HG03520 (cell line): ENCODE measurements around the gene PICALM.

Experiments used
- ATAC-seq: cut with Tn5 transposase; IDR thresholded peaks from one replicate; pipeline ENCODE4 v1.9.1; 2021; ENCODE audit warnings: mild to moderate bottlenecking, moderate library complexity; ENCODE audit not compliant: unreplicated experiment

Gene PICALM

DNA sequence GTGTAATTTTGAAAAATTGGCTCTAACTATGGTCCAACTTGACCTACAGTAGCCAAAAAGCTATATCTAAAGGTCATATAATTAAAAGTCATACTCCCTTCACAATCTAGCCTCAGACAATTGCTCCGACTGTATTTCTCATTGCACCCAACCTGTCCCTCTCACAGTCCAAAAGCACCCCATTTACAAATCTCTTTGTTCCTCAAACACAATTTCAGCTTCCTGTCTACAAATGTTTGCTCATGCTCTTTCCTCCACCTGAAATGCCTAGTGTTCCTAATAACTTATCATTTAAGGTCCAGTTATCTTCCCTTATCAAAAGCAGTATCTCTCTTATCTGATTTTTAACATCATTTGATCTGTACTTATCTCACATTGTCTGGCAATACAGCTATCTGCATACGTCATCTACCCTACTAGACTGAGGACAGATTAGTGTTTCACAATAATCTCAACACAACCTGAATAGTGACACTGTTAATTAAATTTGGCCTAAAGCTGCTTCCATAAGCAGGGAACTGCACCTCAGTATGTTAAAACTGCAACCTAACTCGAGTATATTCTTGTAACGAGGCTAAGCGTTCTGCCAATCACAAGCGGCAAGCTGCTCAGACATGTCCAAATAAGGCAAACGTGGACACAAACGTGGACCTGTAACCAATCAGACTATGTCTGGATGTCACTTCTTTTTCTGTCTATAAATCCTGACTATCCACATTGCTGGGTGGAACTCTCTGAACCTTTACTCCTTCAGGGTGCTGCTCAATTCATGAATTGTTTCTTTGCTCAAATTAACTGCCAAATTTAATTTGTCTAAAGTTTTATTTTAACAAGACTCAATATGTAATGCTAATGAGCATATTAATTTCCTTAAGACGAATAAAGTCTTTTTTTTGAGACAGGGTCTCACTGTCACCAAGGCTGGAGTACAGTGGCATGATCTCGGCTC is 15.9 kb downstream of the PICALM start:
- no peak for ATAC-seq

DNA sequence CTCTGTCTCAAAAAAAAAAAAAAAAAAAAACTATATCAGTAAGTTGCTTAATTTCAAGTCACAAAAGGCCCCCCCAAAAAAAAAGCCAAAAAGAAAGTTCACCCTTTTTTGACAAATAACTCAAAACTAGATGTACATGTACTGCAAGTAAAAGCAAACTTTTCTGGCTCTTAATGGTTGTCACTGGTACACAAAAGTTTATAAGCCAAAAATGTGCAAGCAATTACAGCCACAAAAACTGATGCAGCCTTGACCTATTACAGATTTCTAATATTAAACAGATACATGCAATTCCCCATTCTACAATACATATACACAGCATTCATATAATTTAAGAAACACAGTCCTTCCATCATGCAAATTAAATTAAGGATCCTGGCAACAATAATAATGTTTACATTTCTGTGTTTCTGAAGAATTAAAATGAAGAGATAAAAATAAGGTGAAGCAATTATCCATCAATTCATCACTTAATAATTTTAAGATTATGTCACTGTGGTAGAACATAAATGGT is 18.6 kb downstream of the PICALM start:
- no peak for ATAC-seq

DNA sequence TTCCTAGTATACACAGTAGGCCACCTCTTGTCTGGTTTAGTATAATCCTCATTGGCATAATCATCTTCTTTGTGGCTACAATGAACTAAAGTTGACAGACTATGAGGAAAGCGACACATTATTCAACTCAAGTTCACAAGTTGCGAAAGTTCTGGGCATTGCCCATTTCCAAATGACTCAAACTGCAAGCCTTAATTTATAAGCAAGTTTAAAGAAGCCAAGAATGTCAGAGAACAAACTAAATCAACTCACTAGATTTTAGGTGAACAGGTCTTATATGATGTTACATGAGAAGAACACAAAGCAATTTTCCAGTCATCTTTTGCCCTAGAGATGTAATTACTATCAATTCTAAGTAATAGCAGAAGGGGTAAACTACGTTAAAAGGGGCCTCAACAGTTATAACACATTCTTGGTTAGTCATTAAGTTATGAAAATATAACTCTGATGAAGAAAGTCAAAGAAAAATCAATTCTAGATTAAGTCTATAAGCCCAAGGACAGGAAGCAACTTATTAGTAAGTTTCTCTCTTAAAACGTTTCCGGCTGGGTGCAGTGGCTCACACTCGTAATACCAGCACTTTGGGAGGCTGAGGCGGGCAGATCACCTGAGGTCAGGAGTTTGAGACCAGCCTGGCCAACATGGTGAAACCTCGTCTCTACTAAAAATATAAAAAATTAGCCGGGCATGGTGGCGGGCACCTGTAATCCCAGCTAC is 21.5 kb downstream of the PICALM start:
- peak; percentile 38 for ATAC-seq

DNA sequence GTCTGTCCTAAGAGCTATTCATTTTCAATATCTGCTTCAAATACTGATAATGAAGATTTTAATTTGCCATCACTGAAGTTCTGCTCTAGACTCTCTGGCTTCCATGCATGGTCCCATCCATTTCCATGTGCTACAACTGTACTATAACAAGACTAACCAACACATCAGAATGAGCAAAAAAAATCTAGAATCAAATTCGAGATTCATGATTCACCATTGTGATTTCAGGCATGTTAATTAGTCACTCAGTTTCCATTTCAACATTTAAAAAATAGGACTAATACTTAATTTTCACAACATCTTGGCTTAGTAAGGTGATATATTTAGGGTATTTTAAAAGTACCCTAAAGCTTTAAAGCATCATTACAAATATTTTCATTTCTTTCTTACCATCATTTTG is 22.8 kb downstream of the PICALM start:
- no peak for ATAC-seq

DNA sequence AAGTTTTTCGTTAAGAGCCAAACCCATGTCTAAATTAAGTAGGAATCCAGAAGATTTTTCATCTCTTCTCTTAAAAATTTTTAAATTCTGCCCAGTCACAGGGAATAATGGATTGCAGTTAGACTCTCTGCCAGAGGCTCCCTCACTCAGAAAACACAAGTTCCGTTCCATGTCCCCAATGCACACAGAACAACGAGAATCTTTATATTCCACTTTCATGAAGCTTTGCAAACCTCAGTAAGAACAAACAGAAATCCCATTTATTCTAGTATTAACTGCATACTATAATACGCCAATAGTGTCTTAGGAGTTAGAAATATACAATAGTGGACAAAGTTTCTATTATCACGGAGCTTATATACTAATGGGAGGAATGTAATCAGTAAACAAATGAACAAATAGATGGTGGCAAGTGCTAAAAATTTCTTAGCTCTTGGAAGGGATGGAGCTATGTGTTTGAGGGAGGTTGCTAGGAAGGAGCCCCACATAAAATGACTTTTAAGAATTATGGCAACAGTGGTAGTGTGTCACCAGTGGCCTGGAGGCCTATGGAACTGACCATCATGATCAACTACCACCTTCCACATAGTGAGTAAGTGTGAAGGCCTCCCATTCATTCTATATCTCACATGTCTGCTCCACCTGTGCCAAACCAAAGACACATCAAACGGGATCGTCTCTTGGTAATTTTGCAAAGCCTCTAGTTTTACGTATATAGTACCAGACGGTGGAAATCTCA is 24.9 kb downstream of the PICALM start:
- no peak for ATAC-seq

DNA sequence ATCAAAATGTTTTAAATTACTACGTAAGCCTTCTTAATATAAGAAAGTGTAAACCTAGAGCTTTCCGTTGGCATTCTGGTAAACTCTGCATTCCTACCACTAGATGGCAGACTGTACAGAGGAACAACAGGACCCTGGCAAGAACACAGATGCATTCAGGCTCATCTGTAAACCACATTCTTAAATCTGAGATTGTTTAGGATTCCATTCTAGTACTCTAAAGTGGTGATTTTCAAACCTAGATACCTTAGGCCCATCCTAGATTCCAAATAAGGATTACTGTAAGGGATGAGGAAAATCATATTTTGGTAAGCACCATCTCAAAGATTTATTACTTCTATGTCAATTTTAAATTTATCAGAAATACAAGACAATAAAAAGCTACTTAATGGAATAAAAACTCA is 26.9 kb downstream of the PICALM start:
- ATAC-seq = peak; percentile 54

DNA sequence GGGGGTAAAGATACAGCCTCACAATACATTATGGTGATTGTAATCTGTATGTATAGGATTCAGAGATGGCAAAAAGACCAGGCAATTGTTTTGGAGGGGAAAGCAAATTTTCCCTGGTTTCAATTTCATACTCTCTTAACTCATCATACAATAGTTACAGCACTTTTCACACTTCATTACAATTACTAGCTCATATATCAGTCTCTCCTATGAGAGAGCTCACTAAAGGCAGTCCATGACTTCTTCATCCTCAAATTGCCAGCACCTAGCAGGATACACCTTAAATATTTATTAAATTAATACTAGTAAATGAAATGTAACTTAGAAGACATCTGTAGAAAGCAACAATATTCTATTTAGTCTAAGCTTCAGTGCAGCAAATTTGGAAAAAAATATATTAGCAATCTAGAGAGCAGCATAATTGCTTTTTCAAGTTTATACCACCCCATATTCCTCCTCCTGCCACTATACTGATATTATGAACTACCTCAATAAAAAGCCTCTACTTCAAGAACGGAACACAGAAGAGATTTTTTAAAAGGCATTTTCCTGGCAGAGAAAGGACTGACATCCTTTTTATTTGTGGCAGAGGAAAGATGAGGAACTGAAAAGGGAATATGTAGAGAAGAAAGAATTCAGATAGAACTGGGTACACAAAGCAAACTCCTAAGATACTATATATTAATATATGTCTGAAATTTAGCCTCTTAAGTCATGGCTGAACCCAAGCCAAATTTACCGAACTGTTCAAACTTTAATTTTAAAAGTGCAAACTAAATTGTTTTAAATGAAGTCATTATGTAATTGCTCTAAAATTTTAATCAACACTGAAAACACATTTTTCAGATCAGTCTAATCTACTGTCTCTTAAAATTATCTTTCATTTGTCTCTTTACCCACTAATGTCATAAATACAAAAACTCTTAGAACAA is 27.7 kb downstream of the PICALM start:
- no peak for ATAC-seq

DNA sequence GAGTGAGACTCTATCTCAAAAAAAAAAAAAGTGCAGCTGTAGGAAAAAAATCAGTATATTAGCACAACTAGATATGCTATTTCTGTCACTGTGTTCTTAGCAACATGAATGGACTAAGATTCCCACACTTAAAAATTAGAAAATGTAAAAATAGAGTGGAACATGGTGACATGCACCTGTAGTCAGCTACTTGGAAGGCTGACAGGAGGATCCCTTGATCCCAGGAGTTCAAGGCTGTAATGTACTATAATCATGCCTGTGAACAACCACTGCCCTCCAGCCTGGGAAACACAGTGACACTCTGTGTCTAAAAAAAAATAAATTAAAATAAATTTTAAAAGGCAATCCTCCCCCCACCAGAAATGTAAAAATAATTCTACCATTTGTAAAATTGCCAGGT is 29.8 kb downstream of the PICALM start:
- ATAC-seq = no peak

DNA sequence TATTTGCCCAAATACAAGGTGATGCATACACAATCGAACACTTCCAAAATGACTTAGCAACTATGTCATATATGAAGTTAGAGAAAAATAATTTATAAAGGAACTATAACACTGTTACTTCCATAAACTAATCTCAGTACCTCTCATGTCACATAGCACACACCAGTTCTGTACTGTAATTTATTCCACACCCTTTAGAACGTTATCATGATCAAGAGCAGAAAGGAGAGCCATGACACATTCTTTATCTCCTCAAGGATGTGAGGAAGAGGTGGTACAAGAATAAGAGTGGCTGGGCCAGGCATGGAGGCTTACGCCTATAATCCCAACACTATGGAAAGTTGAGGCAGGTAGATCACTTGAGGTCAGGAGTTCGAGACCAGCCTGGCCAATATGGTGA is 31.1 kb downstream of the PICALM start:
- no peak for ATAC-seq

DNA sequence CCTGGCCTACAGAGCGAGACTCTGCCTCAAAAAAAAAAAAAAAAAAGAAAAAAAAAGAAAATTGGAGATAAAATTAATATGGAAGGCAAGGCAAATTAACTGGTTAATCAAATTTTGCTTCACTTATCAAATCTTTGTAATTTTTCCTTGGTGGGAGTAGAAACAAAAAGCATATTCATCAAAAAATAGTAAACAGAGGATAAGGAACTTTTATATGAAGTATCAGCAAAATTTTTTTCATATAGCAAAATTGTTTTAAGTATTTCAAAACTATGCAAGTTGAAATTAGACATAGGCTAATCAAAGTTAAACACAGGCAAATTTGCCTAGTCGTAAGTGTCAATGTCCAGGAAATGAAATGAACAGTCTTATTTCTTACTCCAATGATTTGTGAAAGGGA is 33.0 kb downstream of the PICALM start:
- ATAC-seq = no peak

DNA sequence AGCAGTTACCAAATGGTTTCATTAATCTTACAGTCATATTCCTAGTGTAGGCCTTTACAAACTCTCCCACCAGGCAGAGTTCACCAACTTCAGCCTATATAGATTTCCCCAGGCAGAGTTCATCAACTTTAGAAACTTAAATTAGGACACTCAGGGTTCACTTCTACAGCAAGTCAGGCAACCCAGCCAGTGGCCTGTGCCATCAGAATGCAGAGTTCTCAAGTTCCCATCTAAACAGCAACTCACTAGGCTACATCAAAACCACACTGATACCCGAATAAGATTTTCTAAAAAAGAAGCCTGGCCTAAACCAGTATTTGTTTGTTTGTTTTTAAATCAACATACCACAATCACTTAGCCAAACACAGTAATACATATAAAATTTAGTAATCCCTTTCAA is 33.7 kb downstream of the PICALM start:
- no peak for ATAC-seq

DNA sequence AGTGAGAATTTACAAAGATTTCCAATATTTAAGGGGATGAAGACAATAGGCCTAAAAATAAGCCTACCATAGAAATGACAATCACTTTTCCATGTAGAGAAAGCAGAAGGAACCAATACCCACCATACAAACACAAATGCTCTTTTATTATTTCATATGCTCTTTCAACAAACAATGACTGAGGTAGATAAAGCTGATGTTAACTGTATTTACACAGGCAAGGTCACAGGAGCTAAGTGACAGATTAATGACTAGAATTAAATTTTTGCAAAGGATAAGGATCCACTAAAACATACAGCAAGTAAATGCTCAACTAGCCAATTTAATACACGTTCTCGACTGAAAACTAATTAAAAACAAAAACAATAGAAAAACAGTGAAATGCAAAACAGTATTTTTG is 34.2 kb downstream of the PICALM start:
- ATAC-seq = no peak

DNA sequence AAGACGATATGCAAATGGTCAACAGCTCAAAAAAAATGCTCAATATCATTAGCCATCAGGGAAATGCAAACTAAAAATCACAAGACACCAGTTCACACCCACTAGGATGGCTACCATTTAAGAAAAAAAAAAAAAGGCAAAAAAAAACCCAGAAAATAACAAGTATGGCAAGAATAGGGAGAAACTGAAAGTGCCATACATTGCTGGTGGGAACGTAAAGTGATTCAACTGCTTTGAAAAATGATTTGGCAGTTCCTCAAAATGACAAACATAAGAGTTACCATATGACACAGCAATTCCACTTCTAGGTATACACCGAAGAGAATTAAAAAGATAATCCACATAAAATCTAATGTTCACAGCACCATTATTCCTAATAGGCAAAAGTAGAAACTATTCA is 47.5 kb downstream of the PICALM start:
- ATAC-seq = peak; percentile 60

DNA sequence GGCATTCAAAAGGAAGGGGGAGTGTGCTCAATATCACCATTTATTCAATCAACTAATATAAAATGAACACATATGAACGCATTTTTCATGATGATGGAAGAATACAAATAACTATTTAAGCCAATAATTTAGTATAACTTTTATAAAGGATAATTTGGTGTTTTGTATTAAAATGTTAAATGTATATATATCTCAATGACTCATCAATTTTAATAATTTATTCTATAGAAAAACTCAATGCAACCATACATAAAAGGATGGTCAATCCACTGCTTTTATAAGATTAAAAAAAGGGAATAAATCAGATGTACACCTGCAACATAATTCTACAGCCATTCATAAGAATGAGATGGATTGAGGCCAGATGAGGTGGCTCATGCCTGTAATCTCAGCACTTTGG is 50.6 kb downstream of the PICALM start:
- no peak for ATAC-seq

DNA sequence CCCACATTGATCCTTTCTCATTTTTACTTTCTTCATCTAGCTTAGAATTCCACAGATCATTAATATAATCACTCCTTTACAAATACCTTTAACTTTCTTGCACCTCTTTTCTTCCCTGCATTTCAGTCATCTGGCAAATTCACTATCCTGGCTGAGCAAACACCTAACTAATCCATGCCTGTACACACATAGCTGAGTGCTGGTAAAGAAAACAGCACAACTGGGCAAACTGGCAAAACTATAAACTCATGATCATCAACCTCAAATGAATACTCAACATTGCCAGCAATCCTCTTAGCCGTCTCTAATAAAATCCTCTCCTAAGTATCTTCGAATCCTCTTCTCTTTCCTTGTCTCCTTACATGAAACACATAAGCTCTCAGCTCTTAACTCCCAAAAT is 52.4 kb downstream of the PICALM start:
- ATAC-seq = no peak

DNA sequence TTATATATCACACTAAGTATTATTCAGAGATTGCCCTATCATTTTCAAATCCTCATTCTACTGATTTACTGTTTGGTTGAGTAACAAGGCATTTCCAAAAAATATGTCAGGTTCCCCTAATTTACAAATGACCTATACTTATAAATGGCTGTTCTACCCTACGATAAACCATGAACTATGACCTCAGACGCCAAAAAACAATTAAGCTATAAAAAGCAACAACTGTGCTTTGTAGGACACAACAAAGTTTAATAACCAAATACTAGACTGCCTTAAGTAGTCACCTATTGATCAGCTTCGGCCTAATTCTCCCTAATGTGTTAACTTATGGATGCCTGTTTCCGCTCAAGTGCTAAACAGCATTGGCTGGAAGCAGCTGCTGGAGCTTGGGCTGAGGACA is 53.2 kb downstream of the PICALM start:
- no peak for ATAC-seq

DNA sequence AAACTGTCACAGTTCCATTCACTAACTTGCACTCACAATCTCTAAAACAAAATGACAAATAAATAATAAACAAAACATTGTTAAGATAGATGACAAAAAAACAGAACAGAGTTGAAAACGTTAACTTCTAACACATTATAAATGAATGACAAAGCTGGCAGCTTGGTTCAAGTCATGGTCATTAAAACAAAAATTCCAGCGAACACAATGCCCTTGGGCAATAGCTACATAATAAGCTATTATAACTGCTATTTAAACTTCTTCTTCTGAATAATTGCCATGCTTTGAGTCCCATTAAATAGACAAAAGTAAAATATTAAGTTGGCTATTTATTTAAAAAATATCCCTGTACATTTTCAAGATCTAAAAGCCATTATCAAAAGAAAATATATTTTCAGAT is 54.7 kb downstream of the PICALM start:
- no peak for ATAC-seq

DNA sequence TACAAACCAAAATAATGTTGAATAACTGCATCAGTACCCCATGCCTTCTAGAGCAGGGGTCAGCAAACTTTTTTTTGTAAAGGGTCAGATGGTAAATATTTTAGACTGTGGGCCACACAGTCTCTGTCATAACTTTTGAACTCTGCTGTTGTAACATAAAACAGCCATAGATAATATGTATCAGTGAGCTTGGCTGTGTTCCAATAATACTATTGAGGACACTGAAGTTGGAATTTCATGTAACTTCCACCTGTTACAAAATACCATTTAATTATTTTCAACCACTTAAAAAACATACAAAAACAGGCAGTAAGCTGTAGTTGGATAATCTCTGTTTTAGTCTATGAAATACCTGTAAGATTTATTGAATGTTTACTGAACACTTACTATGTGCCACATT is 55.2 kb downstream of the PICALM start:
- no peak for ATAC-seq

DNA sequence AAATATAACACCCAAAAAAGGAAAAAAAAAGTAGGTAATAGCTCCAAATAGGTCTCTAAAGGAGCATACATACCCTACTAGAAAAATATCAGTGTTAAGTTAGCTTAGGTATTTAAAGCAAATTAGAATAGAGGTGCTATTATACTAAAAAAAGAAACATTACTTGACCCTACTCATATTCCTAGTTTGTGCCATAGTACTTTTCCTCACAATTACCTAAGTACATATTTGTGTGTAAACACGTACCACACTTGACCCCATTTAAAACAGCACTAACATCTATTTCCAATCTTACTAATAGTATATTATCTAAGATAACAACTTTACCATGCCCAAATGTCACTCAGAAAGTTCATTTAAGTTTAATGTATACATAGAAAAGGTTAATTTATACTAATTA is 57.7 kb downstream of the PICALM start:
- ATAC-seq = no peak

DNA sequence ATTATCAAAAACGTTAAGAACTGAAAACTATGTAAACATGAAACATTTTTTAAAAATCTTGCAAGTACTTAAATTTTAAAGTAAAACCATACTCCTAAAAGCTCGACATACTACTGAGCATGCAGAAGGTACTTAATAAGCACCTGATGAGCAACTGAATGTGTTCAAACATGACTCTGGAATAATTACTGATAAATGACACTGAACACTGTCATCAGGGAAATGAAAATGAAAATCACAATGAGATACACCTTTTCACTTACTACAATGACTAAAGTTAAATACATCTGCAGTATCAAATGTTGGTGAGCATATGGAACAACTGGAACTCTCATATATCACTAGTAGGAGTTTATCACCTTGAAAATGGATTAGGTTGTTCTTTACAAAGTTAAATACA is 65.2 kb downstream of the PICALM start:
- ATAC-seq = no peak
